GM18517 (cell line): Measurements from ENCODE around the gene ZNF771.

Experiments
- ATAC-seq: cut with Tn5 transposase; IDR thresholded peaks from one replicate; pipeline ENCODE4 v1.9.1; 2021; ENCODE audit warnings: mild to moderate bottlenecking, moderate library complexity; ENCODE audit not compliant: unreplicated experiment

Gene ZNF771

DNA sequence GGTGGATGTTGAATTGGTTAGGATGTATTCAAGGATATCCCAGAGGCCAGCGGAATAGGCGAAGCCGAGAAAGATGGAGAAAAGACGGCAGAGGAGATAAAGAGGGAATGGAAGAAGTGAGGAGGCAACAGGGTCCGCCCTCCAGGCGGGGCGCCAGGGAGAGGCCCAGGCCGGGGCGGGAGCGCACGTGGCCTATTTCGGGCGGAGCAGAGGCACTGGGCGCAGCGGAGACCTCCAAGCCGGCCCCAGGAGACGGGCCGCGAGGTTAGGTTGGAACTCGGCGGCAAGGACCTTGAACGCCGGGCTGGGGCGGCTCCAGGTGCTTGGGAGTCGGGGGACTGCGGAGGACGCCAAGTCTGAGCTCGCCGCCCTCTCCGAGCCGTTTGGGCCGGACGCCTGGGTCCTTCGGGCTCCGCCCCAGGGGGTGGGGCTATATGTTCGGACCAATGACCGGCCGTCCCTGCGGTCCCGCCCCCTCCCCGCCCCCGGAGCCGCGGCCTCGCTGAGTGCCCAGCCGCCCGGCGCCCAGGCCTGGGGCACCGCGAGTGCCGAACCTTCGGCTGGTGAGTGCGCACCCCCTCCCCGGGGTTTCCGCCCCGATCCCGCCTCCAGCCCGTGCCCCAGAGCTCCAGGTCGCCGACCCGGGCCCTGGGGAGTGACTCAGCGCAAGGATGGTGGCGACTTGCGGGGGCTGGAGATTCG is at the start of gene ZNF771:
TSS of gene ZNF771 (plus strand) at position 505 of the 702 bp plus-strand sequence. CDS start 448 bp downstream, outside the sequence.
- peak; percentile 63 for ATAC-seq

DNA sequence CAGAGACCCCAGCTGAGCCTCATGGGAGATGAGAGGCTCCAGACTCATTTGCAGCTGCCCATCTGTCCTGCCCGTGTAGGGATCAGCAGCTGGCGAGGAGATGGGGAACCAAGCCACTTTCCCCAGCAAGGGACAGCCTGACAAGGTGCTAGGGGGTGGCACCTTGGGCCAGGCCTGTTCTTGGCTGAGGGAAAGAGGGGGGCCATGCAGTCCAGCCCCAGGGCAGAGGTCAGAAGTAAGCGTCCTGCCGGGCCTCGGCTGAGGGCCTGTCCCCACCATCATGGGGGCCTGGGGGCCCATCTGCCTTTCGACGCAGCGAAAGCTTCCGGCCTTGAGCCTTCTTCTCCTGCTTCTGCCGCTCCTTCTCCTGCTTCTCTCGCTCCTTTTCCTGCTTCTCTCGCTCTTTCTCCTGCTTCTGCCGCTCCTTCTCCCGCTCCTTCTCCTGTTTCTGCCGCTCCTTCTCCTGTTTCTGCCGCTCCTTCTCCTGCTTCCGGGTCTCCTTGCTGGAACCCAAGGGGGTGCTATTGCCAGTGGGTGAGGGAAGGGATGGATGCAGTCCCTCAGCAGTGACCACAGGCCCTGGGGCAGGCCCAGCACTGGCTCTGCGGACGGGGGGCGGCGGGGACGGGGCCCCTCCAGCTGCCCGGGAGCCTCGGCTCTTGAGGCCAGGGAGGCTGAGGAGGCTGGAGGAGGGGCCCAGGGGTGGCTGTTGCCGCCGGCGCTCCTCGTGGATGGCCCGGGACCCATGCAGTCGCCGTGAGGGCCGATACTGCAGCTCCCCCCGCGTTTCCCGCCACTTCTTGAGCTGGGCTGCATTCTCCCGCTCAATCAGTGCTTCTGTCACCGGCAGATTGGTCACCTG is 49.5 kb upstream of the ZNF771 start:
- ATAC-seq, result no peak

DNA sequence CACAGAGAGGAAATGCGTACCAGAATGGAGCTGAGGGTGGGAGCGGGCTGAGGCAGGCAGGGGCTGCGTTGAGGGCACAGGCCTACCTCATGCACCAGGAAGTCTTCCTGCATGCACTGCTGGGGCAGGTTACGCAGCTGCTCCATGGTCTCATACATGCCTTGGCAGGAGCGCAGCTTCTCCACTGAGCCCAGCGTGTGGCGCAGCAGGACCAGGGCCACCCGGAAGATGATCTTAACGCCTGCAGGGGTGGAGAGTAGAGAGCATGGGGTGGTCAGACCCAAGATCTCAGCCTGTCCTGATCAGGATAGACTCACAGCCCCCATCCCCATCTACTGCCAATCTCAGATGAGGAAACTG is 48.8 kb upstream of the ZNF771 start:
- no peak for ATAC-seq

DNA sequence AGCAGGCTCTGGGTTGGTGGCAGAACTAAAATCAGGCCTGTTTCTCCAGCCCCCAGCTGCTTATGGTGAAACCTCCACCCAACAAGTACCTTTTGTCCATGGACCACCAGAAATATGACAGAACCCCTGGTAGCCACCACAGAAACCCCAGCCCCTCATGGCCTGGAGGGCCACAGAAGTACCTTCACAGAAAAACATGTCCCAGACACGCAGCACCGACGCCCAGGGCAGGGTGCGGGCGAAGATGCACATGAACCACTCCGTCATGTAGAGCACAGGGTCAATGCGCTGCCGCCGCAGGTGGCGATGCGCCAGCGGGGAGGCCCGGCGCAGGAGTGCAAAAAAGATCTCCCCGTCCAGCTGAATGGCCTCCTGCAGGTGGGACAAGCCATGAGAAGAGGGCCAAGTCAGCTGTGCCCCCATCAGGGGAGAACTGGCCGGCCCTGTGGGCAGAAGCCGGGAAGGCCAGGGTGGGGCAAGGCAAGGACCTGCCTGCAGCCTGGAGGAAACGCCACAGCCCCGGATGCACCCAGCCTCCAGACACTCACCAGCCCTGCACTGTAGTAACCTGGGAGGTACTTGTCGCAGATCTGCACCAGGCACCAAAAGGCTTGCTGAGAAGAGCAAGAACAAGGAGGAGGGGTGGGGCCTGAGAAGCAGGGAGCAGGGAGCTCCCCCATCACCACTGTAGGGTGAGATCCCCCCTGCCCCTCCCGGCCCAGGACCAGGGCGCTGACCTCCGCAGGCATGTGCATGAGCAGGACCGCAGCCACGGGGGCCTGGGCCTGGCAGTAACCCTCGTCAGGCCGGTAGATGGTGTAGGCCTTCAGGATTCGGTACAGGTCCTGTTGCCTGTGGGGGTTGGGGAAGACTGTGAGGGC is 48.2 kb upstream of the ZNF771 start:
- no peak for ATAC-seq

DNA sequence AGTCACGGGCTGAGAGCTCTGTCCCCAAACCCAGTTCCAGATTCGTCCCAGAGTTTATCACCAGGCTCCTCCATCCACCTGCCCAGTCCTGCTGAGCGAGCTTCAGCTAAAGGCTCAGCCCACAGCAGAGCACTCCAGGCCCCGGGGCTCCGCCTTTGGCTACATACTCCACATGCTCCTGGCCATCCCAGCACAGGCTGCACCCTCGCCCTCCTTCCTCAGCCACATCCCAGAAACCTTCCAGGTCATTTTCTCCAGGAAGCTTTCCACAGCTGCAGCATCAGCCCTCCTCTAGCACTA is 47.6 kb upstream of the ZNF771 start:
- ATAC-seq, result no peak

DNA sequence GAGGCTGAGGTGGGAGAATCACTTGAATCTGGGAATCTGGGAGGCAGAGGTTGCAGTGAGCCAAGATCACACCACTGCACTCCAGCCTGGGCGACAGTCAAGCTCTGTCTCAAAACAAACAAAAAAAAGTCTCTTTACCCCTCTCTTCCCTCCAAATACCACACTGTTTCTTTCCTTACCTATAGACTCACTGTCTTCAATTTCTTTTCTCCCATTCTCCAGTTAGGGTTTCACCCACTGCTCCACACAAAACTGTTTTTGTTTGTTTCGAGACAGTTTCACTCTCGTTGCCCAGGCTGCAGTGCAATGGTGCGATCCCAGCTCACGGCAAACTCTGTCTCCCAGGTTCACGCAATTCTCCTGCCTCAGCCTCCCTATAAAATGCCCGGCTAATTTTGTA is 46.2 kb upstream of the ZNF771 start:
- no peak for ATAC-seq

DNA sequence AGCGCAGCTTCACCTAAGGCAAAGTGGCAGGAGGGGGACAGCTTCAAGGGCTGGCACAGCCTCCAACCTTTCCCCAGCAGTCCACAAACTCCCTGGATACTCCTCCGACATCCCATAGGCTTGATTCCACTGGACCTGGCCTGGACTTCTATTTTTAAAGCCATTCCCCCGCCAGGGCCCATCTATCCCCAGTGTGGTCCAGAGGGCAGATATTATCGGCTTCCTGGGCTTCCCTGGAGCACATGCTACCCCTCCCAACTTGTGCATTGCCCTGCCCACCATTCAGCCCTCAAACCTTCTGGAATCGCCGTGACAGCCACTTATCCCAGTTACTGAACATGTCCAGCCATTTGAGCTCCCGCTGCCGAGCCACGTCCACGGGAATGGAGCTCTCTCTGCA is 42.2 kb upstream of the ZNF771 start:
- ATAC-seq, result no peak

DNA sequence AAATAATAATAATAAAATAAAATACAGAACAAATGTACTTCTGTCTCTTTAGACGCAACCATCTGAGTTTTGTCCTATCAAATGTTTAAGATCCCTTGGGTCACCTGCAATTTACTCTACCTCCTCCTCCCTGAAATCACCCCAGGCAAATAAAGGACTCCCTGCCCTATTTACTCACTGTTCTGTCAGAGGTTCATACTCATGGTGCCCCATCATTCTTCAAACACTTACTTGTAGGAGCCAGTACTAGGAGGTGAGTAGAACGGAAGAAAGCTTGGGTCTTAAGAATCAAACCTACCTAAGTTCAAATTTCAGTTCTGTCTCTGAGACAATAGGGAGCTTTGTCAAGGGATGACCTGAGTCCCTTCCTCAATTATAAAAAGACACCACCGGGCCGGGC is 40.9 kb upstream of the ZNF771 start:
- ATAC-seq, result no peak

DNA sequence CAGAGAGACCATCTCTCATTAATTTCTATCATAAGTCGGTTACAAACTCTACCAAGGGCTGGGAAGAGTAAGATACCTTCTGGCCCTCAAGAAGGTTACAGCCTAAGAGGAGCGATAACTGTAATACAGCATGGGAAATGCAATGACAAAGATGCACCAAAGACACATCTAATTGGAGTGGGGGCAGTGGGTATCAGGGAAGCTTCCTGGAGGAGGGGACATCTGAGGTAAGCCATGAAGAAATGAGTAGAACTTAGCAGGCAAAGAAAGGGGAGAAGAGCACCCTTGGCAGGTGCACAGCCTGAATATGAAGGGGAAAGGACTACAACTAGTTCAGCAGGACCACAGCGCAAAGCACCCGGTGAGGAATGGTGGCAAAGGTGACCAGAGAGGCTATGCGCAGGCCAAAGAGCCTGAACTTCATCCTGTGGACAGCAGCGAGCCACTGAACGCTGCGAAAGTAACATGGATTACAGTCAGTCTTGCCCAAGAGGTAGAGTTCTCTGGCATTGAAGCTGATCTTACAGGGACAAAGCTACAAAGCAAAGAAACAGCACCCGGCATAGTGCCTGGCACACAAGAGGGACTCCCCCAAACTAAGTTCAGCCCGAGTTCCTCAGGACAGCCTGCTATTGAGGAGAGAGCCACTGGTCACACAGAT is 39.9 kb upstream of the ZNF771 start:
- no peak for ATAC-seq

DNA sequence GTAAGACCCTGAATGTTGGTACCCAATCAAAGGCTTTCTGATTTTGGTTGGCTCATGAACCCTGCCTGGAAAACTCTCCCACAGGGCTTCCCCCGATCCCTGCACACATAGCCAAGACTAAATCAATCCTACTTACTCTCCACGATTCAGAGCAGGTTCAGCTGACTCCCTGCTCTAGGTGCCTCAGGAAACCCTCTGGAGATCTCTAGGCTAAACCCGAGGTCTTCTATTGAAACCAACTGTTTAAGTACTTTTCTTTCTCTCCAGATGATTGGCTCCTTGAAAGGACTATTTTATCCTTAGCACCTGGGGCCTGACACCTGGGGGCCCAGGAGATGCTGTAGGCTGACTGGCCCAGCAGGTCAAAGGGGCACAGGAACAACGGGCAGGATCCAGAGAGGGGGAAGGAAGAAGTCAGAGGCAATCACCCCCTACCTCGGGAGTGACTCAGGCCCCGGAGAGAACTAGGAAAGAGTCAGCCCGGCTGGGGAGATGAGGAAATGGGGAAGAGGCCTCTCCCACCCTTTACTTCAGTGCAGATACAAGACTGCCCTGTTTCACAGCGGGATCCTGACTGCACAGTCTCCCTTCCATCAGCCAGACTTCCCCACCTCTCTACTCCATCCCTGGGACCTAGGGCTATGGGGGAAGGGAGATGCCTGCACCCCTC is 39.1 kb upstream of the ZNF771 start:
- ATAC-seq, result no peak

DNA sequence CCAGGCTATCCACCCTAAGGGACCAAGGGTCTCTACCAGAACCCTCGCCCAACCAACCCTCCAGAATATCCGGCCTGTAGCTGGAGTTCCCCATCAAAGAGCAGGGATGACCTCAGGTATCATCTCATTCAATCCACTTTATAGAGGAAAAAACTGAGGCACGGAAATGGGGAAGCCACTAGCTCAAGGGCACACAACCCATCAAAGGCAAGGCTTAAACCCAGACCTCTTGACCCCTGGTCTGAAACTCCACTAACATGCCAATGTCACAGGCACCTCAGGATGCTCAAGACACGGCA is 38.7 kb upstream of the ZNF771 start:
- no peak for ATAC-seq

DNA sequence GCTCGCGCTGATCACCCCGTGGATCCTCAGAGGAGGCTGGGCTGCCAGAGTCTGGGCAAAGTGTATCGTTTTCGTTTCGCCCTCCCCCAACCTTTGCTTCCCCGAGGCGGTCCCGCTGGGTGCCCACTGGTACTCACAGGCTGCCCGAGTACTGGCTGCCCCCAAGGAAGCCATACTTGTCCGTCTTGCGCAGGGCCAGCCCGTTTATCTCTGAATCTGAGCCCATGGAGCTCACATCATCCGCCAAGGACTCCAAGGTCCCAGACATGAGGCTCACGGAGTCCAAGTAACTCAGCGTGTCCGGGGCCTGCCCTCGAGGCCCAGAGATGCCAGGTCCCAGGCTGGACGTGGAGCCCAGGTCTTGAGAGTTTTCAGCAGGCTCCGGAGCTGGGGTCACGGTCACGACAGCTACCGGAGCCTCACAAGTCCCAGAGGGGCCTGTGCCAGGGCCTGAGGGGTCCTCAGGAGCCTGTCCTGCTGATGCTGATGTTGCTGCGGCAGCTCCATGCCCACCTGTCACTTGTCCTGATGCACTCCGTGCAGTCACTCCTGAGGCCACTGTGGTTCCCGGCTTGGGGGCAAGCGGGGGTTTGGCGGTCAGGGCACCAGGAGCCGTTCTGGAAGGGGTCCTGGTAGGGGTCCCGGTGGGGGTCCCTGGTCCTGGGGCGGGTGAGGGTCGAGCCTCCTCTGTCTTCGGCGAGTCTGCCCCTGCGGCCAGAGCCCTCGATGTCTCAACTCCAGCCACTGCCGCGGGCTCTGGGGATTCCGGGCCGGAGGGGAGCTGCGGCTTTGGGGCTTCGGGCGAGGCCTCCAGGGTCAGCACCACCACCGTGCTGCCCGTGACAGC is 38.1 kb upstream of the ZNF771 start:
- no peak for ATAC-seq

DNA sequence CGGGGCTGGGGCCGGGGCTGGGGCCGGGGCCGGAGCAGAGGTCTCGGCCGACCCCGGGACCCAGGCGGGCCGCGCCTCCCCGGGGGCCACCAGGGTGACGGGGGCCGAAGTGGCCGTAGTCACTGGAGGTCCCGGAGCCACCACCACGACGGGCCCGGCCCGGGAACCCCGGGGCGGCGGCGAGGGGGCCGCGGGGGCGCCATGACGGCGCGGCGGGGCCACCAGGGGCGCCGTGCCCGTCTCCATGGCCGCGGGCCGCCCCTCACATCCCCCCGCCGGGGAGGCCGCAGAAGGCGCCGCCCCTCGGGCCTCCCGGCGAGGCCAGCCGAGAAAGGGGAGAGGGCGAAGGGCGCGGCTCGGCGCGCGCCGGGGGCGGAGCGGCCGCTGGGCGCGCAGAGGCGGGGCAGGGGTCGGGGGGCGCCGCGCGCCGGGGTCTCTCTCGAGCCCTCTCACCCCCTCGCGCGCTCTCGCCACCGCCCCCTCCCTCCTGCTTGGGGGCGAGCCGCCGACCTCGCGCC is 37.4 kb upstream of the ZNF771 start:
- ATAC-seq, result no peak

DNA sequence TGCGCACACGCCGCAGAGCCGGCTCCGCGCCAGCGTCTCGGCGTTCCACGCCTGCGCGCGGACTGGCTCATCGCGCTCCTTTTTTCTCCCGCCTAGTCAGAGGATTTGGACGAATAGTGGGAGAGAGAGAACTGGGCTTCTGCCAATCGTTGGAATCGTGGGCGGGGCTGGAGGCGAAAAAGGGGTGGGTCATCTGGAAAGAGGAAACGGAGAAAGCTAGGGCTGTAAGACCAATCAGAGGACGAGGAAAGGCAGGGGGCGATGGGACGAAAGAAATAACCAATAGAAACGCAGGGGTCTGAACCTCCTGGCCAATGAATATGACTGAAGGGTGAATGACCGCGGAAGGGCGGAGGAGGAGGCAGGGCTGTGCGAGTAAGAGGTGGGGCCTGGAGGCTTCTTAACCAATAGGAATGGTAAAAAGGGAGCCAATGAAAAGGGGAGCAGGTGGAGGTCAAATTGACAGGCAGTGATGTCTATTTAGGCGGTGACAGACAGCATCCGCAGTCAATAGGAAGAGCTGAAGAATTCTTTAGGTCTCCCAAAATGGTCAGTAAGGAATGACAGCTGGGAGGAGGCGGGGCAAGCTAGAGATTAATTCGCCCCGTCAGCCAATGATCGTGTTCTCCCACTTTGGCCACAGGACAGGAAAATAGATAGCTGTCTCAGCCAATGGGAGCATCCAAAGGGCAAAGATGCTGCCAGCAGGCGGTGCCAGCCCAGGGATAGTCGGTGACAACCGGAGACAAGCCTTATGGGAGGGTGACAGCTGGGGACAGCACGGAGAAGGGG is 36.8 kb upstream of the ZNF771 start, which contains the start of gene TBC1D10B:
TSS of gene TBC1D10B (minus strand) at position 39 of the 792 bp plus-strand sequence. CDS start 311 bp downstream, outside the sequence.
- ATAC-seq, result peak; percentile 83

DNA sequence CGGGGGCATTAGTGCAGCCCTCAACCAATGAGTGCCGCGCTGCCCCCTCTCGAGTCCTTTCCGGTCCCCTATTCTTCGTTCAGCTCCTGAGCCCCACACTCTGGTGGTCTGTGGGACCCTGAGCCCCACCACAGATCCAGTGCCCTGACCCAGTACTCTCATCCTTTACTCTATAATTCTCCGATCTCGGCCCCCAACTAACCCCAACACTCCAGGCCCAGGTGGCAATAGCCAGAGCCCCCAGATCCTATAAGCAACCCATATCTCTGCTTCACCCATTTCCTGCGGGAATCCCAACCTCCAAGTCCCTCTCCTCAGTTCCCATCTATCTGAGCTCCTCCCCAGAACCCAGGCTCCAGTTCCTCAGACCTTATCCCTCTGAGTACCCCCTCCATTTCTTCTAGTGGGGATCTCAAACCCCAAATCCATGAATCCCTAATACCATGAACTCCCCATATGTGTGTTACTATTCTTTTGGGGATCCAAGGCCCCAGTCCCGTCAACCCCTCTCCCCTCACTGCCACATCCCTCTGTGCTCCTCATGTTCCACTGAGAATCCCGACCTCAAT is 36.1 kb upstream of the ZNF771 start:
- ATAC-seq, result no peak

DNA sequence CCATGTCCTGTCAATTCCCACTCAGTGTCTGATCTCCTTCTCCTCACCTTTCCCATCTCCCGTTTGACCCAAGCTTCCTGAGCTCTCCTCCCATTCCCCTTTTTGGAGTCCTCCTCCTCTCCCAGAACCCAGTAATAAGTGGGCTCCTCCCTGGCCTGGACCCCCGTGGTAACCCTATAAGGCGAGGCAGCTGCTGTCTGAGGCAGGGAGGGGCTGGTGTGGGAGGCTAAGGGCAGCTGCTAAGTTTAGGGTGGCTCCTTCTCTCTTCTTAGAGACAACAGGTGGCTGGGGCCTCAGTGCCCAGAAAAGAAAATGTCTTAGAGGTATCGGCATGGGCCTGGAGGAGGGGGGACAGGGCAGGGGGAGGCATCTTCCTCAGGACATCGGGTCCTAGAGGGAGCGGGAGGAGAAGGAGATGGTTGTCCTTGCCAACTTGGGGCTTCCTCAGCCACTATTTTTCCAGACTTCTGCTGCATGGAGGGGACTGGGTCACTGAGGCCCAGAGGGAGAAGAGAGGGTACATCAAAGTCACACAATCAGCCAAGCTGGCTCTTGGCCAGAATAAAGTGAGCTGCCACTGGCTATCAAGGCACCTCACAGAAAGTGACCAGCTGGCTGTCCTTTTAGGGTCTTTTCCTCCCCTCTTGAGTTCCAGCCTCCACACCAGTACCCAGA is 35.2 kb upstream of the ZNF771 start:
- no peak for ATAC-seq

DNA sequence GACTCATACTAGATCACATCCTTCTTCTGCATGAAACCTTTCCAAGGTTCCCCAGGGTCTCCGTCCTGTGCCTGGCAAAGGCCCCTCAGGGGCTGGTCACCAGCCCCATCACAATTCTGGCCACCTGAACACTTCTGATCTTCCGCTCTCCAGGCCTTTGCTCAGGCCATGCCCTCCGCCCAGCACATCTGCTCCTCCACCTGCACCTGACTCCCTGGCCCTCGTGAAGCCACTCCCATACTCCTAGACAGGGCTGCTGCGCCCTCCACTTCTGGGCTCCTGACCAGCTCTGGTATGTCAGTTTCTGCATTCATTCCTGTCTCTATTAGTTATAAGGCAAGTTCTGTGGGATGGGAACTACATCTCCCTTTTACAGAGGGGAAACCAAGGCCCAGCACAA is 34.7 kb upstream of the ZNF771 start:
- ATAC-seq, result no peak

DNA sequence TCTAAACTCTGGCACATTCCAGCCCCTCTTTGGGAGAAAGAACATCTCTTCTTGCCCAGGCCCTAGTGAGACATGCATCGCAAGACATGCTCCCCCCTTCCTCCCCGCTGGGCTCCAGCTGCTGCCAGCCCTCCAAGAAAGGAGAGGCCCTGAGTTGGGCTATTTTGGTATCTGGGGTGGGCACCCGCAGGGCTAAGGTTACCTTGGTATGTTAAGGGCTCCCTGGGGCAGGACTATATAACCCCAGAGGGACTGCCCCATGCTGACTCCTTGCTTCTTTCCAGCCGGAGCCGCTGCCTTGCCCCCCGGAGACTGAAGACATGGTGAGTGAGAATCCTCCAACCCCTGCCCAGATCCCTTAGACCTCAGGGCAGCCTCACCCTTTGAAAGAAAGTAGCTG is 32.9 kb upstream of the ZNF771 start, which contains the start of gene MYL11:
TSS of gene MYL11 (plus strand) at position 265 of the 400 bp plus-strand sequence. CDS start at position 321, 56 bp downstream.
- no peak for ATAC-seq
